ENCODE data around the gene GNA14. TPM values are rescaled to one million over a fixed set of nuclear protein-coding genes. Genes with fewer than 3 reads are reported as not detected.
"Not testable (repeated sequence)": the region's sequence is repeated elsewhere in the genome, so short reads cannot be mapped to it uniquely, and the experiment has no call there.

Gene GNA14
- total and polyA plus RNA-seq, 7 donors, result 0.31 to 1.1 (median 0.47) TPM

DNA sequence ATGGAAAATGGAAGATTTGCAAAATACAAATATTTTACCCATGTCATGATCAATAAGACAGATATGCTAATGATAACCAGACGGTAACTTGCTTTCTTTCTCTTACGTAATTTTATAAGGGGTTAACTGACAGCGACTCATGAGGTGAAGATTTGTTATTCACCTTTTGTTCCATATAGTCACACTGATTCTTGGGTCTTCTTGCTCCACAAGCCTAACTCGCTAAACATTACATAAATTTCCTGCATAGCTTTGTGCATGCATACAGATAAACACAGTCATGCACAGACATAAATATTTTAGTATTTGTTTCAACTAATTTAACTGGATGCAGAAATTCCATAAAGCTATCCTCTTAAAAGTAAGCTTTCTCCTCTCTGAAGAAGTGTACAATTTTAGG lies 244.9 kb downstream of the GNA14 start:
- ATAC-seq, result no peak
- WGBS, 3 donors, result 90 to 98% (median 96%) methylated on average over 4 of the region's 4 CpGs
- H3K27me3 ChIP-seq (ENCODE audit: insufficient read depth in 3 of 3, low read length in 2 of 3), result no peaks in the 10 kb centered on the region
- no peak overlapping the region for H3K27ac ChIP-seq
- intact Hi-C loops (cut with DNase I), result no loop called here
- H3K36me3 ChIP-seq (ENCODE audit: insufficient read depth in 1 of 2, low read depth in 1 of 2), result peaks cover 0 to 51% of the 10 kb centered on the region in 2 donors
- no peak for TF ChIP-seq CTCF (IDR thresholded peaks at IDR 0.05)
- H3K4me3 ChIP-seq, result no peak overlapping the region
- no peaks in the 10 kb centered on the region for H3K9me3 ChIP-seq
- no peaks in the 10 kb centered on the region for H3K4me1 ChIP-seq
- DNase-seq, result no peak

DNA sequence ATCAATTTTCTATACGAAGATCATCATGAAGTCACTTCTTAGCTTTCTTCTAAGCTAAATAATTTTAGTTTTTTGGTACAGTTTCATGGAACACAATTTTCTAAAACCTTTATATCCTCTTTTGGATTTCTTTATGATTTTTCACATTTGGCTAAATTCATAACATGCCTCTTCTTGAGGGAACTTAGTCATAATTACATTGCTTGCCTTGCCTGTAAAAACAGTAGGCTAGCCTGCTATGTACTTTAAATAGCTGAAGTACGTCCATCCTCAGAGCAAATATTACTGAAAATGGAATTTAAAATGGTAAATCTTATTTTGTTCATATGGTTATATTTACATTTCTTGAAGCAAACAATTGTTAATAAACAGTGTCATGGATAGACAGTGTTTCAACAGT lies 245.8 kb downstream of the GNA14 start:
- no peaks in the 10 kb centered on the region for H3K4me1 ChIP-seq
- WGBS, 3 donors, result 82 to 92% (median 89%) methylated on average over 2 of the region's 2 CpGs

GRCh38 chr9:77399964-77400363 lies 248.2 kb downstream of the GNA14 start:
- no peak overlapping the region for H3K4me3 ChIP-seq
- H3K9me3 ChIP-seq, result no peaks in the 10 kb centered on the region
- 97 to 100% (median 100%) methylated on average over 1 of the region's 1 CpG for WGBS, 3 donors
- H3K36me3 ChIP-seq (ENCODE audit: insufficient read depth in 1 of 2, low read depth in 1 of 2), result peaks cover 0 to 18% of the 10 kb centered on the region in 2 donors
- H3K4me1 ChIP-seq, result no peaks in the 10 kb centered on the region
- no peak overlapping the region for H3K27ac ChIP-seq
- ATAC-seq (no peak), DNase-seq (no peak)
- intact Hi-C loops (cut with DNase I), result no loop called here
- no peak for TF ChIP-seq CTCF (IDR thresholded peaks at IDR 0.05)
- no peaks in the 10 kb centered on the region for H3K27me3 ChIP-seq (ENCODE audit: insufficient read depth in 3 of 3, low read length in 2 of 3)

More for the DNA sequence above, 245.8 kb downstream of the GNA14 start:
- no peak overlapping the region for H3K27ac ChIP-seq
- no peak for DNase-seq
- no peak for ATAC-seq
- H3K9me3 ChIP-seq, result no peaks in the 10 kb centered on the region
- H3K36me3 ChIP-seq (ENCODE audit: insufficient read depth in 1 of 2, low read depth in 1 of 2), result peaks cover 0 to 41% of the 10 kb centered on the region in 2 donors
- intact Hi-C loops (cut with DNase I), result no loop called here
- no peak for TF ChIP-seq CTCF (IDR thresholded peaks at IDR 0.05)
- no peaks in the 10 kb centered on the region for H3K27me3 ChIP-seq (ENCODE audit: insufficient read depth in 3 of 3, low read length in 2 of 3)
- H3K4me3 ChIP-seq, result no peak overlapping the region

GRCh38 chr9:77398581-77398980 lies 249.5 kb downstream of the GNA14 start:
- H3K4me3 ChIP-seq, result not testable (repeated sequence)

DNA sequence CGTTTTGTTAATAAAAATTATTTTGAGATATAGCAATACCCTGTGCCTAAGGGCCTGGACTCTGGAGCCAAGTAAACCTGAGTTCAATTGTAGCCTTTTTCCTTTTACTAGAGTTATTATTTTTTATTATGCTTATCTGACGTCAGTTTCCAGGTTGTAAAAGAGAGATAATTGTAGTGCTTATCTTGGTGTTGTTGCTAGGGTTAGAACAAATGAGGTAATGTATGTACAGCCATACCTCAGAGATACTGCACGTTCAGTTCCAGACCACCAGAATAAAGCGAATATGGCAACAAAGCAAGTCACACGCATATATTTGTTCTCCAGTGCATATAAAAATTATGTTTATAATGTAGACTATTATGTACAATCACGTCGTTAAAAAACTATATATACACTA lies 255.8 kb downstream of the GNA14 start:
- 95 to 96% (median 96%) methylated on average over 7 of the region's 7 CpGs for WGBS, 3 donors
- no peaks in the 10 kb centered on the region for H3K9me3 ChIP-seq
- no peaks in the 10 kb centered on the region for H3K27me3 ChIP-seq (ENCODE audit: insufficient read depth in 3 of 3, low read length in 2 of 3)
- no peak overlapping the region for H3K4me3 ChIP-seq
- intact Hi-C loops (cut with DNase I), result no loop called here
- TF ChIP-seq CTCF (IDR thresholded peaks at IDR 0.05), result no peak
- peaks cover 0 to 12% of the 10 kb centered on the region in 2 donors for H3K36me3 ChIP-seq (ENCODE audit: insufficient read depth in 1 of 2, low read depth in 1 of 2)
- no peak for DNase-seq
- H3K27ac ChIP-seq, result no peak overlapping the region
- no peaks in the 10 kb centered on the region for H3K4me1 ChIP-seq
- ATAC-seq, result no peak

More at GRCh38 chr9:77398581-77398980, 249.5 kb downstream of the GNA14 start:
- DNase-seq; H3K27ac ChIP-seq; H3K4me1 ChIP-seq; H3K9me3 ChIP-seq; intact Hi-C loops (cut with DNase I); H3K27me3 ChIP-seq (ENCODE audit: insufficient read depth in 3 of 3, low read length in 2 of 3); ATAC-seq; H3K36me3 ChIP-seq (ENCODE audit: insufficient read depth in 1 of 2, low read depth in 1 of 2): not testable (repeated sequence)
- 91 to 95% (median 91%) methylated on average over 8 to 9 of the region's 9 CpGs for WGBS, 3 donors
